WTC11 (cell line): Measurements from ENCODE around the gene C1orf159. TPM values are rescaled to one million over a fixed set of nuclear protein-coding genes. Genes with fewer than 3 reads are reported as not detected.

Experiments used
- ATAC-seq: fragments of 200-7000 bp; cut with Tn5 transposase; 2 replicates; pipeline ENCODE4 v1.10.0; 2021; ENCODE audit warnings: mild to moderate bottlenecking, moderate library complexity
- CTCF ChIA-PET: fragments of 300-600 bp; sonication (Branson Sonifier 250); formaldehyde crosslinking; loops from one replicate; lab custom pipeline; 2021; ENCODE audit warnings: antibody characterized with exemption; lab: Charles Lee
- POLR2A ChIA-PET: fragments of 350-600 bp; sonication (Branson Sonifier 250); formaldehyde crosslinking; loops from one replicate; lab custom pipeline; 2021; ENCODE audit warnings: antibody characterized with exemption; lab: Charles Lee
- DNase-seq: peaks from one replicate; pipeline ENCODE4 v3.0.0; 2021; ENCODE audit warnings: low spot score
- H3K27ac Mint-ChIP-seq: 2 replicates; pipeline ENCODE4 v1.8.0; 2021; ENCODE audit warnings: mixed read lengths
- H3K27me3 Mint-ChIP-seq: 2 replicates; pipeline ENCODE4 v1.8.0; 2021; ENCODE audit warnings: low read depth, mild to moderate bottlenecking, moderate library complexity, mixed read lengths
- H3K36me3 Mint-ChIP-seq: 2 replicates; pipeline ENCODE4 v1.8.0; 2021; ENCODE audit warnings: mixed read lengths
- H3K4me1 Mint-ChIP-seq: 2 replicates; pipeline ENCODE4 v1.8.0; 2022; ENCODE audit warnings: mixed read lengths
- H3K4me3 Mint-ChIP-seq: 2 replicates; pipeline ENCODE4 v1.8.0; 2021; ENCODE audit warnings: mild to moderate bottlenecking, moderate library complexity, mixed read lengths
- H3K9me3 Mint-ChIP-seq: 2 replicates; pipeline ENCODE4 v1.8.0; 2021; ENCODE audit warnings: mixed read lengths
- CBFB ChIP-seq: sonication (generic); formaldehyde crosslinking; IDR thresholded peaks from 2 replicates; pipeline ENCODE4 v1.8.1; 2022; ENCODE audit warnings: mild to moderate bottlenecking, low read depth, missing genetic modification reagents
- CREB1 ChIP-seq: sonication (generic); formaldehyde crosslinking; IDR thresholded peaks from 2 replicates; pipeline ENCODE4 v1.8.0; 2023; ENCODE audit warnings: mild to moderate bottlenecking, missing genetic modification reagents
- E2F5 ChIP-seq: sonication (generic); formaldehyde crosslinking; IDR thresholded peaks from 2 replicates; pipeline ENCODE4 v1.8.1; 2022; ENCODE audit warnings: mild to moderate bottlenecking, moderate library complexity, missing genetic modification reagents
- ELF4 ChIP-seq: sonication (generic); formaldehyde crosslinking; IDR thresholded peaks from 2 replicates; pipeline ENCODE4 v1.8.1; 2022; ENCODE audit warnings: low read depth, mild to moderate bottlenecking, moderate library complexity, missing genetic modification reagents
- EMX1 ChIP-seq: fragments of 250-450 bp; sonication (Bioruptor Pico); IDR thresholded peaks from 2 replicates; pipeline ENCODE4 v1.8.0; 2021; ENCODE audit warnings: mild to moderate bottlenecking
- ESRRA ChIP-seq: sonication (generic); formaldehyde crosslinking; IDR thresholded peaks from 2 replicates; pipeline ENCODE4 v1.8.1; 2022; ENCODE audit warnings: mild to moderate bottlenecking, missing genetic modification reagents, borderline replicate concordance
- FOXP4 ChIP-seq: sonication (generic); formaldehyde crosslinking; IDR thresholded peaks from 2 replicates; pipeline ENCODE4 v1.8.0; 2022; ENCODE audit warnings: mild to moderate bottlenecking, missing genetic modification reagents
- IRF1 ChIP-seq: sonication (generic); formaldehyde crosslinking; IDR thresholded peaks from 2 replicates; pipeline ENCODE4 v1.8.0; 2023; ENCODE audit warnings: missing genetic modification reagents
- NFYB ChIP-seq: sonication (generic); formaldehyde crosslinking; conservative IDR thresholded peaks from 2 replicates; pipeline ENCODE4 v1.8.0; 2022; ENCODE audit warnings: low read depth, missing genetic modification reagents
- RORB ChIP-seq: fragments of 250-450 bp; sonication (Bioruptor Pico); IDR thresholded peaks from 2 replicates; pipeline ENCODE4 v1.9.0; 2021; ENCODE audit warnings: mild to moderate bottlenecking
- SOX15 ChIP-seq: fragments of 250-450 bp; sonication (Bioruptor Pico); IDR thresholded peaks from 2 replicates; pipeline ENCODE4 v1.9.0; 2021; ENCODE audit warnings: mild to moderate bottlenecking
- SP1 ChIP-seq: sonication (generic); formaldehyde crosslinking; conservative IDR thresholded peaks from 2 replicates; pipeline ENCODE4 v1.8.1; 2022; ENCODE audit warnings: missing genetic modification reagents
- TP53 ChIP-seq: sonication (generic); formaldehyde crosslinking; IDR thresholded peaks from 2 replicates; pipeline ENCODE4 v1.8.1; 2023; ENCODE audit warnings: mild to moderate bottlenecking, missing genetic modification reagents
- USF2 ChIP-seq: sonication (generic); formaldehyde crosslinking; IDR thresholded peaks from 2 replicates; pipeline ENCODE4 v1.8.1; 2023; ENCODE audit warnings: mild to moderate bottlenecking, missing genetic modification reagents, moderate library complexity
- ZBTB43 ChIP-seq: sonication (generic); formaldehyde crosslinking; IDR thresholded peaks from 2 replicates; pipeline ENCODE4 v1.8.1; 2023; ENCODE audit warnings: mild to moderate bottlenecking, missing genetic modification reagents
- ZNF219 ChIP-seq: sonication (generic); formaldehyde crosslinking; IDR thresholded peaks from 2 replicates; pipeline ENCODE4 v1.8.0; 2023; ENCODE audit warnings: missing genetic modification reagents, mild to moderate bottlenecking, borderline replicate concordance
- ZNF532 ChIP-seq: fragments of 250-450 bp; sonication (Bioruptor Pico); IDR thresholded peaks from 2 replicates; pipeline ENCODE4 v1.9.0; 2021; ENCODE audit warnings: mild to moderate bottlenecking, borderline replicate concordance
- ZSCAN18 ChIP-seq: fragments of 250-450 bp; sonication (Bioruptor Pico); IDR thresholded peaks from 2 replicates; pipeline ENCODE4 v2.1.2; 2022; ENCODE audit warnings: mild to moderate bottlenecking, moderate library complexity
- total RNA-seq: library from RNA; stranded (reverse); gene quantifications from 3 replicates; pipeline ENCODE4 v1.2.3, GENCODE V29; 2021

Gene C1orf159
- total RNA-seq, 1 experiment from 2014 or later = 17.8 TPM

GRCh38 chr1:1089731-1090423, 26.0 kb downstream of the C1orf159 start:
- H3K36me3 Mint-ChIP-seq = 0 out of 2 replicates have a peak, but pooled peaks cover 2% of the 10 kb centered on the region
- CTCF ChIA-PET = interaction anchor here (1.0 kb wide), 1 partner anchor 88 kb away, joined by 3 read pairs; no protein-coding TSS in a partner anchor
- POLR2A ChIA-PET = no interaction called here
- TF ChIP-seq EMX1 = no peak
- no peak for TF ChIP-seq ZSCAN18
- no peak for TF ChIP-seq IRF1
- no peak for TF ChIP-seq ELF4 (CRISPR knock-in tag)
- no peak for TF ChIP-seq SP1 (CRISPR knock-in tag)
- TF ChIP-seq USF2 (CRISPR knock-in tag) = no peak
- no peak for TF ChIP-seq CBFB (CRISPR knock-in tag)
- TF ChIP-seq TP53 (CRISPR knock-in tag) = no peak
- no peak for TF ChIP-seq NFYB (CRISPR knock-in tag)
- no peak for TF ChIP-seq CREB1
- TF ChIP-seq RORB (CRISPR knock-in tag) = no peak
- no peak for TF ChIP-seq FOXP4 (CRISPR knock-in tag)
- TF ChIP-seq ZBTB43 (CRISPR knock-in tag) = no peak
- no peak for TF ChIP-seq E2F5 (CRISPR knock-in tag)
- TF ChIP-seq ZNF532 = no peak
- no peak for TF ChIP-seq ZNF219 (CRISPR knock-in tag)
- TF ChIP-seq ESRRA (CRISPR knock-in tag) = no peak
- TF ChIP-seq SOX15 (CRISPR knock-in tag) = no peak
- peaks cover 8% of the 10 kb centered on the region for H3K27me3 Mint-ChIP-seq
- H3K4me1 Mint-ChIP-seq = no peaks in the 10 kb centered on the region
- H3K9me3 Mint-ChIP-seq = peaks cover 6% of the 10 kb centered on the region
- no peak overlapping the region for H3K4me3 Mint-ChIP-seq
- DNase-seq = no peak
- H3K27ac Mint-ChIP-seq = no peak overlapping the region
- ATAC-seq = no peak
